Panc1 (cell line): ENCODE results near the gene CASP4.

Experiments
- CTCF ChIP-seq: fragments of 450-650 bp; IDR thresholded peaks from 2 replicates; pipeline ENCODE4 v1.5.1; 2017; ENCODE audit warnings: mild to moderate bottlenecking
- TCF7L2 ChIP-seq: IDR thresholded peaks from 2 replicates; pipeline ENCODE4 v1.6.1; 2011; ENCODE audit warnings: mild to moderate bottlenecking, low read depth, low read length, inconsistent platforms

- no peak for TF ChIP-seq CTCF
- no peak for TF ChIP-seq TCF7L2
These were observed 51.9 kb downstream of the CASP4 start for GRCh38 chr11:104916442-104916841.
